ENCODE results near the gene SSH2.

DNA sequence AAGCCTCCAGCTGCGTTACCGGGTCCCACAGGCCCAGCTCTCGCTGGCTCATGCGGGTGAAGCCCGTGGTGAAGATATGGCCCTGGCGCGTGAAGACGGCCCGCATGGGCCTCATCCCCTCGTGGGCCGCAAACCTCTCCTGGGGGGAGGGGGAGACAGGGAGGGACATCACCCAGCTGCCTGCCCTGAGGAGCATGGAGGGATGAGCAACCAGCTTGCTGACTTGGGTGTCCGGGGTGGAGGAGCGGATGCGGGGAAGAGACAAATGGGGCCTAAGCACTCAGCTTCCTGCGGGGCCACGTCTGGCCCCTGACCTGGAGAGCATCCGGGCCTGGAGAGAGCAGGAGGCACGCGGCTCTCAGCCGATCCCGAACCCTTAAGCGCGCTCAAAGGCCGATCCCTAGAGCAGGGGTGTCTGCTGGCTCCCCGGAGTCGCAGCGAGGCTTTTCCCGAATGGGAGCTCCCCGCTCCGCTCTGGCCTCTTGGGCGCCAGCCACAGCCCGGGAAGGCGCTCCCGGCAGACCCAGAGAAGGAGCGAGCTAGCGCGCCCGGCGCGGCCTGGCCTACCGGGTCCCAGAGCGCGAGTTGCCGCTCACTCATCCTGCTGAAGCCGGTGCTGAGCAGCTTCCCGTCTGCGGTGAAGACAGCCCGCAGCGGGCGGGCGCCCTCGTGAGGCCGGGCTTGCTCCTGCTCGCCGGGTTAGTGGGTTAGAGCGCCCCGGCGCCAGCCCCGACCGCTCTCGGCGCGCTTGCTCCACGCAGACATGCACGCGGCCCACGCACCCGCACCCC is 312.4 kb downstream of the SSH2 start:
- TF ChIP-seq, protein P1, sequence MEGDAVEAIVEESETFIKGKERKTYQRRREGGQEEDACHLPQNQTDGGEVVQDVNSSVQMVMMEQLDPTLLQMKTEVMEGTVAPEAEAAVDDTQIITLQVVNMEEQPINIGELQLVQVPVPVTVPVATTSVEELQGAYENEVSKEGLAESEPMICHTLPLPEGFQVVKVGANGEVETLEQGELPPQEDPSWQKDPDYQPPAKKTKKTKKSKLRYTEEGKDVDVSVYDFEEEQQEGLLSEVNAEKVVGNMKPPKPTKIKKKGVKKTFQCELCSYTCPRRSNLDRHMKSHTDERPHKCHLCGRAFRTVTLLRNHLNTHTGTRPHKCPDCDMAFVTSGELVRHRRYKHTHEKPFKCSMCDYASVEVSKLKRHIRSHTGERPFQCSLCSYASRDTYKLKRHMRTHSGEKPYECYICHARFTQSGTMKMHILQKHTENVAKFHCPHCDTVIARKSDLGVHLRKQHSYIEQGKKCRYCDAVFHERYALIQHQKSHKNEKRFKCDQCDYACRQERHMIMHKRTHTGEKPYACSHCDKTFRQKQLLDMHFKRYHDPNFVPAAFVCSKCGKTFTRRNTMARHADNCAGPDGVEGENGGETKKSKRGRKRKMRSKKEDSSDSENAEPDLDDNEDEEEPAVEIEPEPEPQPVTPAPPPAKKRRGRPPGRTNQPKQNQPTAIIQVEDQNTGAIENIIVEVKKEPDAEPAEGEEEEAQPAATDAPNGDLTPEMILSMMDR (IDR thresholded peaks at IDR 0.05; ENCODE audit: poor library complexity), result peak; percentile 67
- TF ChIP-seq EZH2phosphoT487 (IDR thresholded peaks at IDR 0.05; ENCODE audit: low read depth, severe bottlenecking, unreplicated experiment), result no peak
- TF ChIP-seq EZH2 (IDR thresholded peaks at IDR 0.05; ENCODE audit: borderline replicate concordance), result peak; percentile 58
